ENCODE results near the gene PRRX1.

The PRRX1 gene

DNA sequence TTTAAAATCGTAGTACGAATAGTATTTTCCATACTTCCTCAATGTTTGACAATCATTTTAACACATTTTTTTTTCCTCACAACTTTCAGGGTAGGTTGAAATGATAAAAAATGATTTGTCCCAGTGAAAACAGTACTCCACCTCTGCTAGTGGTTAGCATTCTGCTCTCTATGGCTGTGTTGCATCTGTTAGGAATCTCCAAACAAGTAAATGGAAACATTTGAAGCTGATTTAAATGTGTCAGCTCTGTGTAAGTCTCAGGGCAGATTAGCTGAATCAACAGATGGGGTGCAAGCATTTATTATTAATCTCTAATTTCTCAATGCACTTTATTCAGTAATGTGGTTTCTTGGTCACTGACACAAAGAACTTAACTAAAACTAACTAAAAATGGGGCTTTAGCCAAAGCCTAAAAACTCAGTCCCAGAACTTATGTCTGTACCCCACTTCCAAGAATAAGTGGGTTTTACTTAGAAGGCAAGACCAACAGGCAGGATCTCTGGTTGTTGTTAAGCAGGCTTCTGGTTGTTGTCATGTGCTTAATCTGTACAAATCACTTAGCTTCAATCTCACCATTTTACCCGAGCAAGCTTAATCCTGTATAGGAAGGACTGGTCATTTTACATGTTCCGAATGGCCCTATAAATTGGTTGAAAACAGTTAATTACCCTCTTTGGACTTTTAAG, 67.8 kb downstream of the PRRX1 start:
- Histone ChIP-seq H3K4me3 (ENCODE audit: low read depth, low read length) (no peak overlapping the region), H3K27me3 (ENCODE audit: insufficient read depth, low read depth, severe bottlenecking) (no peaks in the 10 kb centered on the region), H3K27ac (peak overlapping the region; percentile 78), H3K36me3 (no peaks in the 10 kb centered on the region), H3K9me3 (ENCODE audit: severe bottlenecking) (no peaks in the 10 kb centered on the region)
- DNase-seq: no peak
- TF ChIP-seq, protein P1, sequence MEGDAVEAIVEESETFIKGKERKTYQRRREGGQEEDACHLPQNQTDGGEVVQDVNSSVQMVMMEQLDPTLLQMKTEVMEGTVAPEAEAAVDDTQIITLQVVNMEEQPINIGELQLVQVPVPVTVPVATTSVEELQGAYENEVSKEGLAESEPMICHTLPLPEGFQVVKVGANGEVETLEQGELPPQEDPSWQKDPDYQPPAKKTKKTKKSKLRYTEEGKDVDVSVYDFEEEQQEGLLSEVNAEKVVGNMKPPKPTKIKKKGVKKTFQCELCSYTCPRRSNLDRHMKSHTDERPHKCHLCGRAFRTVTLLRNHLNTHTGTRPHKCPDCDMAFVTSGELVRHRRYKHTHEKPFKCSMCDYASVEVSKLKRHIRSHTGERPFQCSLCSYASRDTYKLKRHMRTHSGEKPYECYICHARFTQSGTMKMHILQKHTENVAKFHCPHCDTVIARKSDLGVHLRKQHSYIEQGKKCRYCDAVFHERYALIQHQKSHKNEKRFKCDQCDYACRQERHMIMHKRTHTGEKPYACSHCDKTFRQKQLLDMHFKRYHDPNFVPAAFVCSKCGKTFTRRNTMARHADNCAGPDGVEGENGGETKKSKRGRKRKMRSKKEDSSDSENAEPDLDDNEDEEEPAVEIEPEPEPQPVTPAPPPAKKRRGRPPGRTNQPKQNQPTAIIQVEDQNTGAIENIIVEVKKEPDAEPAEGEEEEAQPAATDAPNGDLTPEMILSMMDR (IDR thresholded peaks at IDR 0.05; ENCODE audit: low read depth, low read length): no peak

DNA sequence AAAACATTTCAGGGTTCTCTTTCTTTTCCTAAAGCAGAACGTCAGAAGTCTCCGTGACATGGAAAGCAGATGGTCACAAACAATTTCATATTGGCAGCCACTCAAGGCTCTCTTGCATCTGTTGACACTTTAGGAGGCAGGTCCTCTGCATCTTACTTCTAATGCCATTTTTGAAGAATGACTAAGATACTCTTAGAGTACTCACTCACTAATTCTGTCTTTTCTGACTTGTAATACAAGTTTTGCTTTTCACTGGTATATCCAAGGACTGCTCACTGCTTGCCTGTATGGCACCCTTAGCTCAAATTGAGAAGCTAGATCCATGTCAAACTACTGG, 68.3 kb downstream of the PRRX1 start:
- Histone ChIP-seq H3K27me3 (ENCODE audit: insufficient read depth, low read depth, severe bottlenecking) (no peaks in the 10 kb centered on the region), H3K36me3 (no peaks in the 10 kb centered on the region), H3K27ac (peak overlapping the region; percentile 78), H3K9me3 (ENCODE audit: severe bottlenecking) (no peaks in the 10 kb centered on the region), H3K4me3 (ENCODE audit: low read depth, low read length) (no peak overlapping the region)
- TF ChIP-seq, protein P1 (IDR thresholded peaks at IDR 0.05; ENCODE audit: low read depth, low read length): no peak
- DNase-seq: no peak

DNA sequence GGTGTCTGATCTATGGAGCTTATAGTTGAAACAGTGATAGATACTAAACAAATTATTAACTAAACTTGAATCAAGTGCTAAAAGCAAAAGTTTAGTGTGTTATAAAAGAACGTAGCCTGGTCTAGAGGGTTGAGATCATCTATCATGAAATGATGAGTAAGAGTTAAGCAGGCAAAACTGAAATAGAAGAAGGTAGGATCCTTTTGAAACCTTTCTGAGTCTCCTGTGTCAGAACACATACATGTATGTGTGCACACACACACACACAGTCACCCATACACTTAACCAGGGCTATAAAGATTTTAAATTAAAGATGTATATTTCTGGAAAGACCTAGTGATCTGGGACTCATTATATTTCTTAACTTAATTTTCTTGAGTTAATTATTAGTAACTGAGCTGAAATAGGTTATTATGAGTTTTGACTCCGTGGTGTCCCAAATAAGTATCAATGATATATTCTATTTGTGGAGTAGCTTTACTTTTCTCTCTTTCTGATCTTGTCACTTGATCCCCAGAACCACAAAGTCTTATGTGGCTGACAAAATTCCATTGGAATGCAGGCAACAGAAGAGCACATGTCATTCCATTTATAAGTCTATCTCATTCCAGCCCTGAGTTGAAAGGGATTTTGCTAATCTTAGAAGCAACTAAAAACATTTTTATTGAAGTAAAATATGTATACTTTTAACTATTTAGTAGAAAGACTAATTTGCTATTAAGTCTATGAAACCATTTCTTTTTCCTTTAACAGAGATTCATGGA, 70.7 kb downstream of the PRRX1 start:
- DNase-seq: no peak
- Histone ChIP-seq H3K36me3 (no peaks in the 10 kb centered on the region), H3K4me3 (ENCODE audit: low read depth, low read length) (no peak overlapping the region)

DNA sequence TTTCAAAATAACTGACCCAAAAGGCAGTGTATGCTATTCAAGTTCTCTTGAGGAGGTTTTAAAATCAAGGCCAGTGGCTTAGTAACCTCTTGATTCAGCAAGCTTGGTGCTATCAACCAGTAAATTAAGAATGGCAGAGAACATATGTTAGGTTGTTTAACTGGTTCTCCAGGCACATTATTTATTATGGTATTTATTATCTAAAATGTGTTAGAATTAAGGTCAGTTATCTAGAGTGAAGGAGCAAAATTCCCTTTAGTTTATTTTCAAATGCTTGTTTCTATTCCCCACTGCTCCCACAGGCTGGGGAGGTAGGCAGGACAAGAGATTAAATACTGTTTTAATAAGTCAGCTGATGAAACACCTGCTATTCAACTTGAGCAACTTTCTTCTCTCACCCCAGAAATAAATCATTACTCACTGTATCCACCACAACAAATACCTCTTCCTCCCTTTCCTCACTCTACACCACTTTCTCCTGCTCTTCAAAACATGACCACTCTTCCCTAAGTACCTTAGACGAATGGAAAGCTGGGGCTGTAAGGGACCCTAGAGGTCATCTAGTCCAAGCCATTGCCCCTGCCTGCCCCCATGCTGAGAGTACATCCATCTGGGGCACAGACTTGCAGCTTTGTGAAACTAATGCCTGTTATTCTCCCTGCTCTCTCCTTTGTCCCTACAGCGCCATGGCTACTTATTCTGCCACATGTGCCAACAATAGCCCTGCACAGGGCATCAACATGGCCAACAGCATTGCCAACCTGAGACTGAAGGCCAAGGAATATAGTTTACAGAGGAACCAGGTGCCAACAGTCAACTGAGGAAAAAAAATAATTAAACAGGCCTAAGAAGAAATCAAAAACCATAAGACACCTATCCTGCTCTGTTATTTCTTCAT, 71.7 kb downstream of the PRRX1 start:
- Histone ChIP-seq H3K9me3 (ENCODE audit: severe bottlenecking) (no peaks in the 10 kb centered on the region), H3K27ac (no peak overlapping the region), H3K36me3 (no peaks in the 10 kb centered on the region), H3K4me3 (ENCODE audit: low read depth, low read length) (no peak overlapping the region), H3K27me3 (ENCODE audit: insufficient read depth, low read depth, severe bottlenecking) (no peaks in the 10 kb centered on the region)
- TF ChIP-seq, protein P1 (IDR thresholded peaks at IDR 0.05; ENCODE audit: low read depth, low read length): no peak
- DNase-seq: no peak

More for the DNA sequence above, 70.7 kb downstream of the PRRX1 start:
- no peak overlapping the region for H3K27ac ChIP-seq
- TF ChIP-seq, protein P1 (IDR thresholded peaks at IDR 0.05; ENCODE audit: low read depth, low read length): no peak
- no peaks in the 10 kb centered on the region for H3K27me3 ChIP-seq (ENCODE audit: insufficient read depth, low read depth, severe bottlenecking)
- no peaks in the 10 kb centered on the region for H3K9me3 ChIP-seq (ENCODE audit: severe bottlenecking)

DNA sequence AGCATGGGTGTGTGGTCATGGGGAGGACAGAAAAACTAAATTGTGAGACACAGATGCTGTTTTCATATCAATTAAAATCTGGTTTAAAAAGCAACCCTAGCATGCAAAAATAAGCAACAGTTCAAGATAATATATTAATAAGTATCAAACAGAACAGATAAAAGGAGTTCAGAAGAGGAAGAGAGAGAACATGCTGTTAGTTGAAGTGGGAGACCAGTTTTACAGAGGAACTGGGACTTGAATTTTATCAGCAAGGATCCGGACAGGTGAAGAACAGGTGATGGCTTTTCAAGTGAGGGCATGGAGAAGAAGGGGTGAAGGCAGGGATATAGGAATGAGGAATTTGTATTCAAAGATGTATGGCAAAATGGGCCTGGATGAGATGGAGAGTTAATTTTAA, 75.9 kb downstream of the PRRX1 start:
- TF ChIP-seq, protein P1 (IDR thresholded peaks at IDR 0.05; ENCODE audit: low read depth, low read length): no peak

More for the DNA sequence above, 75.9 kb downstream of the PRRX1 start:
- Histone ChIP-seq H3K9me3 (ENCODE audit: severe bottlenecking) (no peaks in the 10 kb centered on the region), H3K4me3 (ENCODE audit: low read depth, low read length) (no peak overlapping the region), H3K27me3 (ENCODE audit: insufficient read depth, low read depth, severe bottlenecking) (no peaks in the 10 kb centered on the region), H3K36me3 (no peaks in the 10 kb centered on the region), H3K27ac (no peak overlapping the region)
- DNase-seq: no peak
